HG03469 (cell line): Measurements from ENCODE around the gene CSF2RB.

ENCODE experiments used
- ATAC-seq: cut with Tn5 transposase; IDR thresholded peaks from one replicate; pipeline ENCODE4 v1.9.1; 2021; ENCODE audit warnings: mild to moderate bottlenecking, moderate library complexity, moderate number of reproducible peaks; ENCODE audit not compliant: unreplicated experiment

Gene CSF2RB

GRCh38 chr22:36934418-36935312 lies 21.2 kb downstream of the CSF2RB start:
- no peak for ATAC-seq

GRCh38 chr22:36935313-36935610 lies 21.8 kb downstream of the CSF2RB start:
- ATAC-seq, result no peak

- ATAC-seq, result no peak
Observed at GRCh38 chr22:36935694-36936093, 22.3 kb downstream of the CSF2RB start.

- no peak for ATAC-seq
Observed at GRCh38 chr22:36936362-36937116, 23.1 kb downstream of the CSF2RB start.

- ATAC-seq, result no peak
Observed at GRCh38 chr22:36937319-36938027, 24.0 kb downstream of the CSF2RB start.

GRCh38 chr22:36938028-36938425 lies 24.6 kb downstream of the CSF2RB start:
- no peak for ATAC-seq

- ATAC-seq, result no peak
Observed at GRCh38 chr22:36938886-36939285, 25.5 kb downstream of the CSF2RB start.

GRCh38 chr22:36940676-36941075 lies 27.2 kb downstream of the CSF2RB start:
- no peak for ATAC-seq

- no peak for ATAC-seq
Observed at GRCh38 chr22:36942556-36942955, 29.1 kb downstream of the CSF2RB start.

GRCh38 chr22:36946421-36947158 lies 33.2 kb downstream of the CSF2RB start:
- ATAC-seq, result no peak

GRCh38 chr22:36948273-36949225 lies 35.1 kb downstream of the CSF2RB start:
- ATAC-seq, result no peak

- no peak for ATAC-seq
Observed at GRCh38 chr22:36950797-36951590, 37.6 kb downstream of the CSF2RB start.

- no peak for ATAC-seq
Observed at GRCh38 chr22:36951746-36952145, 38.3 kb downstream of the CSF2RB start.

GRCh38 chr22:36953239-36954080 lies 40.0 kb downstream of the CSF2RB start:
- ATAC-seq, result no peak

- ATAC-seq, result no peak
Observed at GRCh38 chr22:36954251-36955014, 41.0 kb downstream of the CSF2RB start.

- no peak for ATAC-seq
Observed at GRCh38 chr22:36955691-36956090, 42.3 kb downstream of the CSF2RB start.

- no peak for ATAC-seq
Observed at GRCh38 chr22:36958366-36958765, 44.9 kb downstream of the CSF2RB start.
